Non-pigmented ciliary epithelial cell (primary cell): ENCODE data around the gene ZNF518A.
"Not testable (repeated sequence)": the region's sequence is repeated elsewhere in the genome, so short reads cannot be mapped to it uniquely, and the experiment has no call there.

Source experiments
- DNase-seq: peaks from one replicate; pipeline ENCODE4 v3.0.0-alpha.2; 2010; ENCODE audit warnings: low read depth

The ZNF518A gene

GRCh38 chr10:96137567-96137966 lies 7.5 kb downstream of the ZNF518A start:
- DNase-seq: no peak

- no peak for DNase-seq
Measured at GRCh38 chr10:96138102-96138501, 8.0 kb downstream of the ZNF518A start.

- DNase-seq: no peak
Measured at GRCh38 chr10:96152437-96152836, 22.3 kb downstream of the ZNF518A start.

GRCh38 chr10:96153070-96153469 lies 23.0 kb downstream of the ZNF518A start:
- DNase-seq: no peak

- DNase-seq: no peak
Measured at GRCh38 chr10:96165726-96166125, 35.6 kb downstream of the ZNF518A start.

GRCh38 chr10:96168546-96168945 lies 38.4 kb downstream of the ZNF518A start:
- DNase-seq: no peak

- no peak for DNase-seq
Measured at GRCh38 chr10:96170230-96170629, 40.1 kb downstream of the ZNF518A start.

- DNase-seq: no peak
Measured at GRCh38 chr10:96172666-96173065, 42.6 kb downstream of the ZNF518A start.

- DNase-seq: no peak
Measured at GRCh38 chr10:96176985-96177384, 46.9 kb downstream of the ZNF518A start.

GRCh38 chr10:96188421-96188820 lies 58.3 kb downstream of the ZNF518A start:
- no peak for DNase-seq

- DNase-seq: no peak
Measured at GRCh38 chr10:96188916-96189315, 58.8 kb downstream of the ZNF518A start.

GRCh38 chr10:96189505-96189904 lies 59.4 kb downstream of the ZNF518A start:
- not testable (repeated sequence) for DNase-seq

- DNase-seq: no peak
Measured at GRCh38 chr10:96201525-96201924, 71.4 kb downstream of the ZNF518A start.

GRCh38 chr10:96205580-96205979 lies 75.5 kb downstream of the ZNF518A start:
- no peak for DNase-seq

- DNase-seq: no peak
Measured at GRCh38 chr10:96208271-96208670, 78.2 kb downstream of the ZNF518A start.

GRCh38 chr10:96208946-96209345 lies 78.8 kb downstream of the ZNF518A start:
- DNase-seq: no peak

GRCh38 chr10:96211764-96212163 lies 81.7 kb downstream of the ZNF518A start:
- DNase-seq: no peak

GRCh38 chr10:96212911-96213310 lies 82.8 kb downstream of the ZNF518A start:
- no peak for DNase-seq
